ENCODE data around the gene TMTC3.
"Not testable (repeated sequence)": the region's sequence is repeated elsewhere in the genome, so short reads cannot be mapped to it uniquely, and the experiment has no call there.

Gene TMTC3

GRCh38 chr12:88194868-88195267, 52.8 kb downstream of the TMTC3 start:
- no peak for TF ChIP-seq CTCF (IDR thresholded peaks at IDR 0.05; ENCODE audit: low read depth, low read length, missing control alignments)
- H3K4me3 ChIP-seq (ENCODE audit: low read depth, low read length) = no peak overlapping the region
- DNase-seq (ENCODE audit: low read depth) = no peak

- TF ChIP-seq CTCF (IDR thresholded peaks at IDR 0.05; ENCODE audit: low read depth, low read length, missing control alignments) = no peak
- H3K4me3 ChIP-seq (ENCODE audit: low read depth, low read length) = no peak overlapping the region
- DNase-seq (ENCODE audit: low read depth) = no peak
Observed at GRCh38 chr12:88200029-88200428, 57.9 kb downstream of the TMTC3 start.

GRCh38 chr12:88202500-88202899, 60.4 kb downstream of the TMTC3 start:
- DNase-seq (ENCODE audit: low read depth) = no peak
- TF ChIP-seq CTCF (IDR thresholded peaks at IDR 0.05; ENCODE audit: low read depth, low read length, missing control alignments) = no peak
- no peak overlapping the region for H3K4me3 ChIP-seq (ENCODE audit: low read depth, low read length)

GRCh38 chr12:88206601-88207000, 64.5 kb downstream of the TMTC3 start:
- DNase-seq (ENCODE audit: low read depth) = no peak
- TF ChIP-seq CTCF (IDR thresholded peaks at IDR 0.05; ENCODE audit: low read depth, low read length, missing control alignments) = no peak
- no peak overlapping the region for H3K4me3 ChIP-seq (ENCODE audit: low read depth, low read length)

GRCh38 chr12:88207921-88208620, 66.0 kb downstream of the TMTC3 start:
- TF ChIP-seq CTCF (IDR thresholded peaks at IDR 0.05; ENCODE audit: low read depth, low read length, missing control alignments) = no peak
- no peak for DNase-seq (ENCODE audit: low read depth)
- H3K4me3 ChIP-seq (ENCODE audit: low read depth, low read length) = no peak overlapping the region

- no peak for DNase-seq (ENCODE audit: low read depth)
- no peak for TF ChIP-seq CTCF (IDR thresholded peaks at IDR 0.05; ENCODE audit: low read depth, low read length, missing control alignments)
- no peak overlapping the region for H3K4me3 ChIP-seq (ENCODE audit: low read depth, low read length)
Observed at GRCh38 chr12:88208661-88209060, 66.6 kb downstream of the TMTC3 start.

- DNase-seq (ENCODE audit: low read depth); H3K4me3 ChIP-seq (ENCODE audit: low read depth, low read length): not testable (repeated sequence)
Observed at GRCh38 chr12:88210311-88210710, 68.2 kb downstream of the TMTC3 start.

Measured in GM12864 (cell line).